Measurements from ENCODE around the gene PDE6A.

DNA sequence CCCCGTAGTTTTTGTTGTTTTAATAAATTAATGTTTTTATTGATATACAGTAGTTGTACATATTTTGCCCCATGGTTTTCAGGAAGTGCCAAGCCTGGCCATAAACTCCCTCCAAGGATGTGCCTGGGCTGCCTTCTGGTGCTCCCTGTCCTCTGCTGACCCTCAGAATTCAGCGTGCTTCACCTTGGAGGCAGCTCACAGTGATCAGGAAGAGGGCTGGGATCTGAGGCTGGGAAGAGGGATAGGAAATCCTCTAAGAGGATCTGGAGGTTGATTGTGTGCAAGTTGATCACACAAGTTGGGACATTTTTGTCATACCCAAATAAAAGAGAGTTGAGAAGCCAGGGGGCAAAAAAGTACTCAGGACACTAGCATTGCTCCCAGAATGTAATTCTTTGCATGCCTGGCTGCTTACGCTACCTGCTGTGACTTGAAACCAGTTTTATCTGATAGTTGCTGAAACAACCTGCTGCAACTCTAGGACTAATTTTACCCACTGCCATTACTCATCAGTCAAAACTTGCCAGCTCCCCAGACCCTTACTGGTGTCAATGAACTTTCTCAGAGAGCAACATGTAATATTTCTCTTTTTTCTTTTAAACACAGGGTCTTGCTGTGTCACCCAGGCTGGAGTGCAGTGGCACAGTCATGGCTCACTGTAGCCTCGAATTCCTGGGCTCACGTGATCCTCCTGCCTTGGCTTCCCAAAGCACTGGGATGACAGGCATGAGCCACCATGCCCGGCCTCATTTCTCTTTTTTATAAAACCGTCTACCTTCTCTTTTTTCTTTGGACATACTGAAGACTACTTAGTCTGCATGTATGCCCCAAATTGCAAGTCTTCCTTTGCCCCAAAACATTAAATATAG is 29.0 kb downstream of the PDE6A start:
- TF ChIP-seq, protein P1, sequence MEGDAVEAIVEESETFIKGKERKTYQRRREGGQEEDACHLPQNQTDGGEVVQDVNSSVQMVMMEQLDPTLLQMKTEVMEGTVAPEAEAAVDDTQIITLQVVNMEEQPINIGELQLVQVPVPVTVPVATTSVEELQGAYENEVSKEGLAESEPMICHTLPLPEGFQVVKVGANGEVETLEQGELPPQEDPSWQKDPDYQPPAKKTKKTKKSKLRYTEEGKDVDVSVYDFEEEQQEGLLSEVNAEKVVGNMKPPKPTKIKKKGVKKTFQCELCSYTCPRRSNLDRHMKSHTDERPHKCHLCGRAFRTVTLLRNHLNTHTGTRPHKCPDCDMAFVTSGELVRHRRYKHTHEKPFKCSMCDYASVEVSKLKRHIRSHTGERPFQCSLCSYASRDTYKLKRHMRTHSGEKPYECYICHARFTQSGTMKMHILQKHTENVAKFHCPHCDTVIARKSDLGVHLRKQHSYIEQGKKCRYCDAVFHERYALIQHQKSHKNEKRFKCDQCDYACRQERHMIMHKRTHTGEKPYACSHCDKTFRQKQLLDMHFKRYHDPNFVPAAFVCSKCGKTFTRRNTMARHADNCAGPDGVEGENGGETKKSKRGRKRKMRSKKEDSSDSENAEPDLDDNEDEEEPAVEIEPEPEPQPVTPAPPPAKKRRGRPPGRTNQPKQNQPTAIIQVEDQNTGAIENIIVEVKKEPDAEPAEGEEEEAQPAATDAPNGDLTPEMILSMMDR (conservative IDR thresholded peaks at IDR 0.05; ENCODE audit: low read length) = no peak
- no peak for TF ChIP-seq EZH2phosphoT487 (IDR thresholded peaks at IDR 0.05; ENCODE audit: borderline replicate concordance, low read depth, low read length)

Measured in OCI-LY7 (cell line).